ENCODE data around the gene KDM4C. TPM values are rescaled to one million over a fixed set of nuclear protein-coding genes. Genes with fewer than 3 reads are reported as not detected.

The KDM4C gene
- total and polyA plus RNA-seq, 2 of the 4 experiments (the other 2 are of a cell fraction) = 11.8 to 23.8 TPM

- no peak overlapping the region for H2AFZ ChIP-seq (replicated peaks; ENCODE audit: low read length, poor library complexity)
- no peaks in the 10 kb centered on the region for H3K27me3 ChIP-seq (ENCODE audit: control insufficient read depth, insufficient read depth, low read length)
- no peaks in the 10 kb centered on the region for H3K36me3 ChIP-seq (ENCODE audit: control insufficient read depth, insufficient read depth, low read length)
- no peaks in the 10 kb centered on the region for H3K9me3 ChIP-seq (ENCODE audit: control insufficient read depth, insufficient read depth, low read length)
- H4K8ac ChIP-seq (ENCODE audit: low read depth in 2 of 2, low read length in 2 of 2) = no peak overlapping the region
- H3K4ac ChIP-seq (ENCODE audit: low read depth, low read length) = no peak overlapping the region
- H3K4me2 ChIP-seq (ENCODE audit: low read depth, low read length) = peak overlapping the region; percentile 98
- H2BK15ac ChIP-seq (ENCODE audit: low read depth, low read length) = no peak overlapping the region
- peak overlapping the region; percentile 57 for H3K4me3 ChIP-seq (ENCODE audit: insufficient read depth, low read depth, low read length)
- no peak overlapping the region for H3K23ac ChIP-seq (ENCODE audit: low read depth, low read length)
- no peak overlapping the region for H2BK120ac ChIP-seq (ENCODE audit: low read depth, low read length)
- H3K14ac ChIP-seq (replicated peaks; ENCODE audit: low read depth, low read length) = no peak overlapping the region
- H2AK5ac ChIP-seq (ENCODE audit: low read depth, low read length) = no peak overlapping the region
- peaks cover 14% of the 10 kb centered on the region for H4K20me1 ChIP-seq (ENCODE audit: insufficient read depth, low read length)
- no peak overlapping the region for H2AK9ac ChIP-seq (replicated peaks; ENCODE audit: low read depth, low read length, poor library complexity)
- intact Hi-C loops (cut with micrococcal nuclease) = loop anchor here (2.0 kb wide), 1 partner anchor 79 kb away; no protein-coding TSS in a partner anchor
- no peak for TF ChIP-seq RCOR1 (IDR thresholded peaks at IDR 0.05; ENCODE audit: insufficient replicate concordance, low read length)
- no peak for TF ChIP-seq FOS (IDR thresholded peaks at IDR 0.05; ENCODE audit: low read depth, low read length)
- TF ChIP-seq NFE2L2 (IDR thresholded peaks at IDR 0.05; ENCODE audit: low read depth, low read length) = no peak
- no peak for TF ChIP-seq RFX5 (IDR thresholded peaks at IDR 0.05; ENCODE audit: low read depth, low read length)
- TF ChIP-seq BHLHE40 (IDR thresholded peaks at IDR 0.05; ENCODE audit: low read depth, low read length) = no peak
- no peak for TF ChIP-seq RAD21 (IDR thresholded peaks at IDR 0.05; ENCODE audit: low read length)
- TF ChIP-seq, protein P1, sequence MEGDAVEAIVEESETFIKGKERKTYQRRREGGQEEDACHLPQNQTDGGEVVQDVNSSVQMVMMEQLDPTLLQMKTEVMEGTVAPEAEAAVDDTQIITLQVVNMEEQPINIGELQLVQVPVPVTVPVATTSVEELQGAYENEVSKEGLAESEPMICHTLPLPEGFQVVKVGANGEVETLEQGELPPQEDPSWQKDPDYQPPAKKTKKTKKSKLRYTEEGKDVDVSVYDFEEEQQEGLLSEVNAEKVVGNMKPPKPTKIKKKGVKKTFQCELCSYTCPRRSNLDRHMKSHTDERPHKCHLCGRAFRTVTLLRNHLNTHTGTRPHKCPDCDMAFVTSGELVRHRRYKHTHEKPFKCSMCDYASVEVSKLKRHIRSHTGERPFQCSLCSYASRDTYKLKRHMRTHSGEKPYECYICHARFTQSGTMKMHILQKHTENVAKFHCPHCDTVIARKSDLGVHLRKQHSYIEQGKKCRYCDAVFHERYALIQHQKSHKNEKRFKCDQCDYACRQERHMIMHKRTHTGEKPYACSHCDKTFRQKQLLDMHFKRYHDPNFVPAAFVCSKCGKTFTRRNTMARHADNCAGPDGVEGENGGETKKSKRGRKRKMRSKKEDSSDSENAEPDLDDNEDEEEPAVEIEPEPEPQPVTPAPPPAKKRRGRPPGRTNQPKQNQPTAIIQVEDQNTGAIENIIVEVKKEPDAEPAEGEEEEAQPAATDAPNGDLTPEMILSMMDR (conservative IDR thresholded peaks at IDR 0.05; ENCODE audit: low read depth, low read length) = no peak
- no peak for TF ChIP-seq SMC3 (IDR thresholded peaks at IDR 0.05; ENCODE audit: low read depth, low read length)
- TF ChIP-seq ELK1 (IDR thresholded peaks at IDR 0.05; ENCODE audit: borderline replicate concordance, low read depth, low read length) = no peak
- ChIA-PET CTCF (no interaction called here), POLR2A (ENCODE audit: unreplicated experiment) (no interaction called here)
- no peaks in the 10 kb centered on the region for H3K4me1 ChIP-seq (ENCODE audit: control insufficient read depth, insufficient read depth, low read length)
- no peak overlapping the region for H2BK5ac ChIP-seq (ENCODE audit: low read depth, low read length, poor library complexity, severe bottlenecking)
- ATAC-seq (ENCODE audit: low read depth) (no peak), DNase-seq (peak; percentile 82)
- H4K91ac ChIP-seq (ENCODE audit: insufficient read depth, low read depth, low read length) = no peak overlapping the region
- peaks cover 5 to 29% of the 10 kb centered on the region in 2 experiments for H3K79me1 ChIP-seq (ENCODE audit: low read depth in 1 of 2, low read length in 2 of 2)
- no peak overlapping the region for H4K5ac ChIP-seq (ENCODE audit: low read depth, low read length)
- no peaks in the 10 kb centered on the region for H3K9me1 ChIP-seq (ENCODE audit: insufficient read depth, low read length)
- peak overlapping the region; percentile 41; the same call in 1 of the 2 replicates for H3K27ac ChIP-seq (ENCODE audit: insufficient read depth, low read length)
- H3K18ac ChIP-seq (ENCODE audit: low read depth, low read length) = no peak overlapping the region
- no peak overlapping the region for H2BK20ac ChIP-seq (ENCODE audit: low read depth, low read length)
- no peak overlapping the region for H3K56ac ChIP-seq (ENCODE audit: extremely low read depth, insufficient read depth, low read length)
- 40% methylated on average over 1 of the region's 27 CpGs; no CpG with 5 or more reads in 1 of the 2 experiments for WGBS, 2 experiments (ENCODE audit: extremely low coverage in 2 of 2, insufficient read length in 1 of 2)
- in situ Hi-C loops (cut with MboI; ENCODE audit: low sequenced_read_pairs) = loop anchor here (10.0 kb wide), 1 partner anchor 75 kb away; no protein-coding TSS in a partner anchor
- TSS peak; percentile 41 for BruUV-seq (replicated peaks)
- dilution Hi-C loops (cut with HindIII; ENCODE audit: low sequenced_read_pairs, unreplicated experiment) = no loop called here
- H3K9ac ChIP-seq (ENCODE audit: low read depth, low read length) = peak overlapping the region; percentile 67
Measured at GRCh38 chr9:6759185-6759977, 1.6 kb downstream of the KDM4C start.
